Mesenteric fat pad (tissue), 1 donor: Measurements from ENCODE around the gene SEMA3A. TPM values are rescaled to one million over a fixed set of nuclear protein-coding genes. Genes with fewer than 3 reads are reported as not detected.
"Not testable (repeated sequence)": the region's sequence is repeated elsewhere in the genome, so short reads cannot be mapped to it uniquely, and the experiment has no call there.

Experiments
- DNase-seq: peaks from one replicate; pipeline ENCODE4 v3.0.0-alpha.2; 2020; ENCODE audit warnings: low spot score
- total RNA-seq: library from RNA; stranded (reverse); fragmentation: NEBNext Ultra II Directional; extraction: Animal tissue kit (Norgen Biotek cat#: 25700); gene quantifications from one replicate; pipeline ENCODE4 v1.2.1, GENCODE V29; 2021
- donor health status: DM: yes; HTN: yes; CAD: no.

The SEMA3A gene
- total RNA-seq, 1 donor from 2014 or later, result 10.2 TPM

DNA sequence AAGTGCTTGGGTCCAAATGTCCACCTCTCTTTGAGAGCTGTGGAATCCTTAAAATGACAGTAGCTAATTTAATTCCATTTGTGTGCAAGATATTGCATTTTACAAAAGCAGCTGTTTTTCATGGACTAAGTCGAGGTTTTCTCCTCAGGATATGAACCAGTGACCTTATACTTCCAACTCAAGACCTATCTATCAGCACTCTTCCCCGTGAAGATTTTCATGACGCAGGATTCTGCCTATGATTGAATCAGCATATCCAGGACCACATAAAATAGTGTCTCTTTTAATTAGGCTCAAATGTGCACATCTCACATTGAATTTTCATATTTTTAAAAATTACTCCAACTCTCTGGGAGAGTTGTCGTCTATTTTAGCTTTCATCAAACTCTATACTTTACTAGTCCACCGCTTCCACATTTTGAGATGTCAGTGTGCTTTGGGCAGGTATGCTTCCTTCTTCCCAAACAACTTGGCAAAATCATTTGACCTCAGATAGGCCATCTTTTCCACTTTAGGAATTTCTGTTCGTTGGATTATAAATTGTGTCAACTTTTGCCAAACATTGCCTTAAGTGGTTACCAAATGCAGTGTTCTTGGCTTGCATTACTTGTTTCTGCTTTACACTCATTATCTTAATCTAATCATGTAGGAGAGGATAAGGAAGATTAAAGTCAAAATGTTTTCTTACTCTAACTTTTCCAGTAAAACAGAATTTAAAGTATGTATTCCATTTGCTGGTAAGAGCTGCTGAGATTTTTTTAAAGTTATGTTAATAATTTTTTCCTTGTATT lies 39.4 kb downstream of the SEMA3A start:
- DNase-seq, result no peak

DNA sequence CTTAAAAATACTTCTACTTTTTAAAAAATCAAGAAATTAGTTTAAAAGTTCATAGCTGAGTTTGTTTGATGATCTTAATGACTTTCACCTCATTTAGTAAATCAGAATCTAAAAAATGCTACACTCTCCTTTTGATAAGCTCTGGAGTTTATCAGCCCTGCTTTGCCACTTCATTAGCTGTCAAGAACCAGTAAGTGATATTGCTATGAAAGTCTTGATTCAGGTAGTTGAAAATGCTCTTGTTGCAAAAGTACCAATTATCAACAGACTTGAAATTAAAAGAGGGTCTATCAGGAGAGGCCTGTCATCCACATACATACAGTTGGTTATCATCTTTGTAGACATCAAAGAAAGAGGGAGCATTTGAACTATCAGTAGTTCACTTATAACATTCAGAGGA lies 41.6 kb downstream of the SEMA3A start:
- no peak for DNase-seq

DNA sequence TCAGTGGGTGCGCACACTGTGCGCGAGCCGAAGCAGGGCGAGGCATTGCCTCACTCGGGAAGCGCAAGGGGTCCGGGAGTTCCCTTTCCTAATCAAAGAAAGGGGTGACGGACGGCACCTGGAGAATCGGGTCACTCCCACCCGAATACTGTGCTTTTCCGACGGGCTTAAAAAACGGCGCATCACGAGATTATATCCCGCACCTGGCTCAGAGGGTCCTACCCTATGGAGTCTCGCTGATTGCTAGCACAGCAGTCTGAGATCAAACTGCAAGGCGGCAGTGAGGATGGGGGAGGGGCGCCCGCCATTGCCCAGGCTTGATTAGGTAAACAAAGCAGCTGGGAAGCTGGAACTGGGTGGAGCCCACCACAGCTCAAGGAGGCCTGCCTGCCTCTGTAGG lies 44.2 kb downstream of the SEMA3A start:
- not testable (repeated sequence) for DNase-seq

DNA sequence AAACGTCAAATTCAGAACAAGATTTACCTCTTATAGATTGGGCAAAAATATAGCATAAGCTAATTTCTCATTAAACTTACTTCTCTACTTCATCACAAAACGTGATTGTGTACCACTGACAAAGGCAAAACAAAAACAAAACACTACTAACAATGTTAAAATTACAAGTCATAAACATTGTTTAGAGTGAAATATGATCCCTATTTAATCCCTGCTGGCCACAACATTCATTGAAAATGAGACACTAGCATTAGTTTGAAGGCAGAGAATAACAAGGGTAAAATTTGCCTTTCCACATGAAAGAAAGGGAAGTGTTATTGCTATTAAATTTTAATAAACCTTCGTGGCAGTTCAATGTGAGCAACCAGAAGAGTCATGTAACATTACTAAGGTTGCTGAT lies 45.0 kb downstream of the SEMA3A start:
- no peak for DNase-seq

DNA sequence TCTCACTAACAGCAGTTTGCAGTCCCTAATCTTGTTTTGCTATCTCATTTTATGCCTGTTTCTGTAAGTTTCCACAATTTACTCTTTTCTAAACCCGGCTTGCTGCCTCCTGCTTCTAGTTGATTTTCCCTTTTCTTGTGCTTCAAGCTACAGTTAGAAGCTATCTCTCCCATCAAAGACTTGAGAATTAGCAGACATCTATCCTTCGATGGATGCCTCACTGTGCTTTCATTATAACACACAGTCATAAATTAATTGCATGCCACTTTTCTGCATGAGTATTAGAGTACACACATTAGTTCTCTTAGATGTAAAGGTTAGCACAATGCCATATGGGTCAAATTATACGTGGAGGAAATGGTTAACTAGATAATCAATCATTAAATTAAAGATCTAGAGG lies 48.7 kb downstream of the SEMA3A start:
- DNase-seq, result no peak

DNA sequence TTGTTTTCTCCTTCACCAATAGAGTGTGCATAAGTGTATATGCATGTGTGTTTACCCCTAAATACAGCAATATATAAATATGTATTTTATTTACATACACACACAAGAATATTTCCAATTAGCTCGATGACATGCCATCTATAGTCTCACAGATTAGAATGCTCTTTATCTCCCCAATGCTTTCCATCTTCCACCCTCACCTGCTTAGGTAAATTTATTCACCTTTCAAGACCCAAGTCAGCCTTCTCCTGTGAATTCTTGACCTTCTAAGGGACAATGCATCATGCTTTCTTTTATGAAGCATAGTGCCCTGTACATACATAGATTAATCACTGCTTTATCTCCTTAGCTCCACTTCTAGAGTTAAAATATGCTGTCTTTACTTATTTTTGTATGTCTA lies 49.7 kb downstream of the SEMA3A start:
- no peak for DNase-seq

DNA sequence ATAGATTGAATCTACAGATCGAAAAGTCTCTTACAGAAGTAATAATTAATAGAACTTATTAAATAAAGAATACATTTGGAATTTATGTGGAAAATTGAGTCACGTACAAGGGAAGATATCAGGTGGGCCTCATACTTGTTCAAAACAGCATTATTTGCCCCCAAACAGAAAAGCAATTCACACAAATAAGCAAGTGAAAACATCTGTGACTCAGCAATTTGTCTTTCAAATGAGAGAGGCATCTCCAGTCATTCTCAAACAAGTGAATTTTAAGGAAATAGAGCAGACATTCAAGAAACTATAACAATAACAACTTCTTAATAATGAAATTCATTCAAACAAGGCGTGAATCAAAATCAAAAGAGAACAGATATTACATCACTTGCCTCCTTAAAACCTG lies 50.1 kb downstream of the SEMA3A start:
- DNase-seq, result no peak

DNA sequence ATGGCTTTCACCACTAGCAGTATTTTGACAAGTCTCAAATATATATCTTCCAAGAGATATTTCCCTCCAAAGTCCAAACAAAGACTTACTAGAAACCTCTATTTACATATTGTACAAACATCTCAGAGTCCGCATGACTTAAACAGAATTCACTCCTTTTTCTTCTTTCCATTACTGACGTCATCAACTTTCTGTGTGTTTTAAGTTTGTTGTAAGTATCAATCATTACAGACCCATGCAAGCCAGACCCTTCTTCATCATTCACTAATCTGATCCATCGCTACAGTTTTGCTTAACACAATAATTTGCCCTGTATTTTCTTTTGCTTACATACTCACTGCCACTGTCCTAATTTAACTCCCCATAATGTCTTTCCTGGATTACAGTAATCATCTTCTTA lies 51.9 kb downstream of the SEMA3A start:
- DNase-seq, result no peak

DNA sequence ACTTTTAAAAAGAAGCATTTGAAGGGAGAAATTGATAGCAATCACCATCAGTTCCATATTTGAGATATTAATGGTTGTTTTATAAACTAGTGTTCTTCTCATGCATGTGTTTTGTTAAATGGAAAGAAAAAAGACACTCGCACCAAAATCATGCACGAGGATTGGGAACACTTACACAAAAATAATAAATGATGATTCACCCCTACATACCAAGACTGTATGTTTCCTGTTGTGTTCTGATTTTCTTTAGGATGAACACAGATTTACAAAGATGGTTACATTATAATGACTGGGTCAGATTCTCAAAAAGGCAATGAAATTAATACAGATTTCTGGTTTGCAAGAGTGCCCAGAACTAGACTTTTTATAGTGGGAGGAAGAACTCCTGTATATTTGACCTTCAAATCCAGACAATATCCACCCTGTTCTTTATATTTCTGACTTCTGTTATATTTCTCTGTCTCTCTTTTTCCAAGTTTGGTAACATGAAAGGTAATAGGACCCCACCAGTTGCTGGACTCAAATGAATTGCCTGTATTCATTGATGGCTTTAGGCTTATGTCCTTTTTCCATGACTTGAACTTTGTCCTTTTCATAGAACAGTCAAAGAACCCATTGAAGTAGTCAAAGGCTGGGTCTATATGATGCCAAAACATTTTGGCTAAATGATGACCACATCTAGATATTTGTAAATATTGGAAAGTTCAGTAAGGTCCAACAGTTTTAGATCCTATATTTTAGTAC lies 54.4 kb downstream of the SEMA3A start:
- no peak for DNase-seq

DNA sequence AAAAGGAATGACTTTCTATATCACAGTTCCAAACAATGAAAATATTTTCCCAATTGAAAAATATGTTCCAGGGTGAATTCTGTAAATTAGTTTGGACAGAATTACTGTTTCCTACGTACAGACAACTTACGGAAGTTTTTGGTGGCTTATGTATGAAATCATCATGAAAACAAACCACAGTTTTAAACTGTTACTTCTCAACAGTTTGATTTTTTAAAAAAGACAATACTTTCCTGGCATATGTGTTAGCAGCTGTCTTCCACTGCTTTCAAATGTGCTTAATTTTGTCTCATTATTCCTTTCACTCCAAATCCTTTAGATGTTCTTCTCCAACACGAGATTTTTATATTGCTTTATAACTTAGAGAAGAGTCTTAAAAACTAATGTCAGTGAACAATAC lies 56.2 kb downstream of the SEMA3A start:
- DNase-seq, result no peak

DNA sequence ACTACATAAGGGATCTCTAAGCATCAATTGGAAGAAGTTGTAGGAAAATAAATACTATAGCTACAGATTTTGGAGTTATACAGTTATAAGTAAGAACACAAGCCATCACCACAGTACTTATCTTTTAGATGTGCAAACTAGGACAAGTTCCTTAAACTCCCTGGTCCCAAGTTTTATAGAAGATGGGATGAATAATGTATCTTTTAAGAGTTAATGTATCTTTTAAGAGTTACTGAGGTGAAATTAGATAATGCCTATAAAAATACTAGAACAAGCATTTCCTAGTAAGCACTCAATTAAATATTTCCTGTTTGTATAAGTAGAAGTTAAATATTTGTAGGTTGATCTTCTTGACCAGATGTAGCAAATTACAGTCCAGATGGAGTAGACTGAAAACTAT lies 56.8 kb downstream of the SEMA3A start:
- no peak for DNase-seq

DNA sequence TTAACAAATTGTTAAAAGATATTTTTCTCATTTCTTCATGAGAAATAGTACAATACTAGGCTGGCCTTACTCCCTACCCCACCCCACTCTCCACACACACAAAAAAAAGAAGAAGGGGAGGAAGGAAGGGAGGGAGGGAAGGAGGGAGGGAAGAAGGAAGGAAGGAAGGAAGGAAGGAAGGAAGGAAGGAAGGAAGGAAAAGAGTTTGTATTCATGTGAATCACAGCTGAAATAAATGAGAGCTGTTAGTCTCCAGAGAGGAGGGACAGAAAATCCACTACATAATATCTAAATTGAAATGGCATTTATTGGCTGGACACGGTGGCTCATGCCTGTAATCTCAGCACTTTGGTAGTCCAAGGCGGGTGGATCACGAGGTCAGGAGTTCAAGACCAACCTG lies 57.8 kb downstream of the SEMA3A start:
- DNase-seq, result no peak

DNA sequence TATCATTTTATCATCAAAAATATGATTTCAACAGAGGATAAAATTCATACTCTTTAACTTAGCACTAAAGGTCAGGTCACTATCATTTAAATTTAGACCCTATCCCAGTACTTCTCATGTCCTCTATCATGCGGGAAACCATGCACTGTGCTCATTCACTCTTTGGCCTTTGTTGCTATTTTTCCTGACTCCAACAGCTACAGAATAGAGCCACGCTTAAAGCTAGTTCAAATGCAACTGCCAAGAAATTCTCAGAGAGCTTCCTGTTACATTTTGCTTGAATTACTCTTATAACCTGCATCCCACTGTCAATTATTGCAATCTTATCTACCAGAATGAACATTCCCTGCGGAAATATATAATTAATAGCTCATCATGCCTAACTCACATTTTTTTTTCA lies 58.3 kb downstream of the SEMA3A start:
- DNase-seq, result no peak

DNA sequence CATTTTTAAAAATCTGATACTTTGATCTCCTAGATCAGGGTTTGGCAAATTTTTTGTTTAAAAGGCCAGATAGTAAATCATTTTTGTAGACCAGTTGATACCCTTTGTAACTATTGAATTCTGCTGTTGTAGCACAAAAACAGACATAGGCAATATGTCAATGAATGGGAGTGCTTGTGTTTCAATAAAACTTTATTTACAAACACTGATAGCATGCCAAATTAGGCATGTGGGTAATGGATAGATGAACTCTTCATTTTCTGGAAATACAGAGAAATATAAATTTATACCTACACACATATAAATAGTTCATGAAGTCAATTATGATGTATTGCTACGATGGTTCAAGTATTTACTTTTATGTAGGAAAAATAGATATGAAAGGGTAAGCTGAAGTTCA lies 60.4 kb downstream of the SEMA3A start:
- no peak for DNase-seq

DNA sequence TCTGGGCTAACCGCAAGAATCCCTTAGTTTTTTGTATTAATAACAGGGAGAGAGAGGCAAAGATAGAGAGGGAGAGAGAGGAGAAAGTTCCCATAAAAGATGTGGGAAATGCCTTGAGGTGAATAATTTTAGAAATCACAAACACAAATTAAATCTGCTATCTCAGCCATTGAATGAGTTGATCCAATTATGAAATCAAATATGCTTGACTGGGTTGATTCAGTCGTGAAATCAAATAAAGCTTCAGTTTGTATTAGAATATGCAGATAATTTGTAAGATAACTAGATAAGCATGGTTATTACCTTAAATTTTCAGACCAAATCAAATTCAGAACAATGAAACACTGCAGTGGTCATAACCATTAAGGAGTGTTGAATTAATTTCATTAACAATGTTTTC lies 68.9 kb downstream of the SEMA3A start:
- DNase-seq, result no peak

DNA sequence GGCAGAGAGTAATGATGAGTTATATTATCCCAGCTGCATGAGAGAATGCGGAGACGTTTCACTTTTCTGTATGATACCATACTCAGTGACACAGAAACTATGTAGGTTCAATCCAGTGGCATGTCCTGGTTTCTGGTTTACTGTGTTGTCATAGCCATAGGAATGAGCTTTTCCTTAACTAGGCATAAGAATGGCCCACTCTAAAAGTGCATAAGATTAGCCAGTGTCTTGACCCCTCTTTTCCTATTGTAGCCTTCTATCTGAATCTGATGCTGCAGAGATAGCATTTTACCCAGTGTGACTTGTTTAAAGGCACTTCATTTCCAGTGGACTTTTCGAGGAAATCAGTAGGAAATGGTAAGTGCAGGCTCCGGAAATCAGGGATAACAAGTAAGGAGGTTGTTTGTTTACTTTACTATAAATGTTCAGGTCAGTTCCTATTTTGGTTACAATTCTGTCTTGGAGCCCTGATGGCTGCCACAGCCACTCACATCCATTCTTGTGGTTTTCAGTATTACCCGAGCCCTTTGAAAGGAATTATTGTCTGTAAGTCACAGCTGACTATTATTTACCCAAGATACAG lies 70.5 kb downstream of the SEMA3A start:
- DNase-seq, result no peak

DNA sequence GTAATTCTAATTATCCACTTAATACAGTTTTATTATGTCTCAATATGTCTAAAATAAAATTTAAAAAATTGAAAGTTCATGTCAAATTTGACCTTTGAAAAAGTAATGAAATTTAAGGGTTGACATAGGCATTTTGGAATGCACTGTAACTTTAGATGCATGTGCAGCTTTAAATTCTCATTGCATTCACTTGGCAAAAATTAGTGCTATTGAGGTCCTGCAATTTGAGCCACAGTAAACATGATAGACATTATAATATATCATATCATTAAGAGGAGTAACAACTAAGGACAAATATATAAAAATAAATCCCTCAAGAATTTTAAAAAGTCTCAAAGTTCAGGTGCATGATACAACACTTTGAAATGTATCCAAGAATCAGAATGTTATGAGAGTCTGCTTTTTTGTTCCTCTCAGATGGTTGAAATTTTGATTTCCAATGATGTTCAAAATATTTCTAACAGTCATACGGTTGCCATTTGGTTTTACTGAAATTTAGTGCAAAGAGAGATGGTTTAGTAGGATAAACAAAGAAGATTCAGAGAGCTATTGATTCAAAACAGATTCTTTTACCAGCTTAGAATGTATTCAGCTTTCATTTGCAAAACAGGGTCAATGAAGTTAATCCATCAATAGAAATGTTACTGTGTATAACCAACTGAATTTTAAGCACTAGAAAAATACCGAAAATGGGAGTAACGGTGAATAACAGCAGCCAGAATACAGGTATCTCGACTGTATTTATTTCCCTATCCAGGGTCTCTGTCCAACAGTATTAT lies 71.8 kb downstream of the SEMA3A start:
- DNase-seq, result no peak

DNA sequence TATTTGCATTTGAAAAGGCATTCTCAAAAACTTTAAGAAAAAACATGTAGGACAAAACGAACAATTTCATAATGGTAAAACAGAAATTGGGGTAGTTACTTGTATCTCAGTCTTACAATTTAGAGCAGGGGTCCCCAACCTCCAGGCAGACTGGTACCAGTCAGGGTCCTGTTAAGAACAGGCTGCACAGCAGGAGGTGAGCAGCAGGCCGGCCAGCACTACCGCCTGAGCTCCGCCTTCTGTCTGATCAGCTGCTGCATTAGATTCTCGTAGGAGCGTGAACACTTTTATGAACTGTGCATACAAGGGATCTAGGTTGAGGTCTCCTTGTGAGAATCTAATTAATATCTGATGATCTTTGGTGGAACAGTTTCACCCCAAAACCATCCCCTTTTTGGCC lies 77.3 kb downstream of the SEMA3A start:
- no peak for DNase-seq

DNA sequence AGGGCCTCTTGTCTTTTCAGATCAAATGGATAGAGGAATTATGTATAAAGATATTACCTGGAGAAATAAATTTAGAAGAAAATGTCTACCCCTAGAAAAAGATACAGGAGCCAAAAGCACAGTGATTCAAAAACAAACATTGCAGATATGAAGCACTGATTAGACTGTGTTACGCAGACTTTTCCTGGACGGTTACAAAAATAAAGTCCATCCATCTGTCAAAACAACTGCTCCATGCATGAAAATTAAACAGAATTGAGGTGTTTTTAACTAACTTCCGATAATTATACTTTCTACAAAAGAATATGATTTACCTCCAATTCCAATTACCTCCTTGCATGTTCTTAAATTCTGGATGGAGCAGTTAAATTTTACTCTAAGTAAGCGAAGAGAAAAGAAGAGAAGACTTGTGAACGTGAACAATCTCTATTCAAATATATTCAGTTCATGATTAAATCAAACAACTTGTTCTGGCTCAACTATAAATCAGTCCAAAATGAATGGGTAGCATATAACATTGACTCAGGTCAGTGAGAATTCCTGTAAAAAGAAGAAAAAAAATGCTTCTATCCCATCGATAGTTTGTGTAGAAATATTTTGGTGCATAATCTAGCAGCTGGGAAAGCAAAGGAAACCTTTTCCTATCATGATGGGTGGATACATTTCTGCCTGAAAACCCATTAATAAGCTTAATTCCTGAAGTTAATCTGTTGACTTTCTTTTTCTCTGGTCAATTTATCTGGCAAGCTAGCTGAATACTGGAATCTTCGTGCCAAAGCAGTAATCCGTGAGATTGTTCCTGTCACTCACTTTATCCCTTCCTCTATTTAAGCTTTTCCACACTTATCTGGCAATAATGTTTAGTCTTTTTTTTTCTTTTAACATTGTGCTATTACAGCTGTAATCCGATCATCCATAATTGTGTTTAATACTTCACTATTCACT lies 80.4 kb downstream of the SEMA3A start:
- no peak for DNase-seq

DNA sequence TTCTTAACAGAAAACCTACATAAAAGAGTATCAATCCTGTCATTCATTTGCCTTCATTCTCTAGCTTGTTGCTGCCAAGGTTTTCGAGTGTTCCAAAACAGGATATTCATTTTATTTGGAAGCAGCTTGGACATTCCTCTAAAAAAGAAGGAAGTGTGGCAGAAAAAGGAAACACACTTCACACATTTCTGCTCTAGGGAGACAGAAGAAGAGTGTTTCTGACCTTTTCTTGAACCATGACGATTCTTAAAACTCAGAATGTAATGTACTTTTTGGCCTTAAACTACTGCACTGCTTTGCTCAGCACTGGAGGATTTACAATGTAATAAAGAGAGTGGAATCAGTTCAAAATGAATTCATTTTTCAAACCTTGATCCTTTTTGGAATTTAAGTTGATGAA lies 81.3 kb downstream of the SEMA3A start:
- no peak for DNase-seq

DNA sequence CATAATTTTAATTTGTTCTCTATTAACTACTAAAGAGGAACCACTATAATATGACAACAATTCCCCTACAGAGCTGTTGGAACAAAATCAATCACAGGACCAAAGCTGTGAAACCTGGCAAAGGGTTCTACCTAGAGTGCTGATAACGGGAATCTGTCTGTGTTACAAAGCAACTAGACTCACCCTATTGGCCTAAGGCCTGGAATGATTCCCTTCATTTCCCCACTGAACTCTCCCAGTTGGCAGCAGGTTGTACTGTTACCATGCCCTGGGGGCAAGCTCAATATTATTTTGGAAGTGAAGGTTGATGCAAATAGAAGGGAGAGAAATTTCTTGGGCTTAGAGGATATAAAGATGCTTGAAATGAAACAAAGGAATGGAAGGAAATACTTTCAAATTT lies 81.8 kb downstream of the SEMA3A start:
- no peak for DNase-seq
